T-cell (primary cell): ENCODE results near the gene MEAK7. TPM values are rescaled to one million over a fixed set of nuclear protein-coding genes. Genes with fewer than 3 reads are reported as not detected.
"Not testable (repeated sequence)": the region's sequence is repeated elsewhere in the genome, so short reads cannot be mapped to it uniquely, and the experiment has no call there.

Experiments
- ATAC-seq, 4 experiments: fragments of 200-7000 bp in 3 of 4; fragments of 150-1000 bp in 1 of 4; cut with Tn5 transposase; replicated peaks in 1 of 4; 1 replicate in 3 of 4; 2 replicates in 1 of 4; pipeline ENCODE4 v1.10.0; 2021; ENCODE audit warnings: moderate library complexity in 3 of 4, mild to moderate bottlenecking in 2 of 4, moderate number of reproducible peaks in 1 of 4
- CTCF ChIA-PET, 2 donors: fragments of 300-600 bp; sonication (Branson Sonifier 250); formaldehyde crosslinking; loops; one replicate each; lab custom pipeline; 2022; ENCODE audit warnings: antibody characterized with exemption in 2 of 2; lab: Charles Lee
- POLR2A ChIA-PET, 2 donors: fragments of 300-600 bp; sonication (Branson Sonifier 250); formaldehyde crosslinking; loops; one replicate each; lab custom pipeline; 2022; ENCODE audit warnings: antibody characterized with exemption in 2 of 2; lab: Charles Lee
- DNase-seq, 35 experiments: peaks; one replicate each; pipeline versions ENCODE4 v3.0.0 to v3.0.0-alpha.2; 2013 to 2023
- H3K27ac ChIP-seq: one replicate; pipeline ENCODE4 v1.5.1; 2013; ENCODE audit warnings: low read length
- H3K27me3 ChIP-seq, 2 experiments: replicated peaks in 1 of 2; 1 replicate in 1 of 2; 2 replicates in 1 of 2; pipeline versions ENCODE4 v1.6.1 to v1.7.0; 2013; ENCODE audit warnings: low read length in 1 of 2, mixed read lengths in 1 of 2; ENCODE audit not compliant: control insufficient read depth in 2 of 2, insufficient read depth in 2 of 2; ENCODE audit errors: extremely low read depth in 1 of 2
- H3K36me3 ChIP-seq, 2 donors: 1 replicate in 1 of 2; 2 replicates in 1 of 2; pipeline versions ENCODE4 v1.6.1 to v1.7.0; 2013; ENCODE audit warnings: low read length in 1 of 2; ENCODE audit not compliant: control insufficient read depth in 2 of 2, insufficient read depth in 1 of 2; ENCODE audit errors: extremely low read depth in 1 of 2
- H3K4me1 ChIP-seq, 2 experiments: 1 replicate in 1 of 2; 2 replicates in 1 of 2; pipeline versions ENCODE4 v1.6.1 to v1.7.0; 2013; ENCODE audit warnings: low read length in 2 of 2, mixed read lengths in 1 of 2; ENCODE audit not compliant: insufficient read depth in 2 of 2, control insufficient read depth in 1 of 2; ENCODE audit errors: extremely low read depth in 1 of 2
- H3K4me3 ChIP-seq, 2 donors: 1 replicate in 1 of 2; 2 replicates in 1 of 2; pipeline versions ENCODE4 v1.5.1 to v1.7.0; 2013; ENCODE audit warnings: mild to moderate bottlenecking in 2 of 2, low read length in 1 of 2, moderate library complexity in 1 of 2; ENCODE audit not compliant: control insufficient read depth in 1 of 2; ENCODE audit errors: extremely low read depth in 1 of 2
- H3K9me3 ChIP-seq: 2 replicates; pipeline ENCODE4 v1.7.0; 2013
- H3K27ac Mint-ChIP-seq, 2 donors: one replicate each; pipeline ENCODE4 v1.8.0; 2020 to 2021; ENCODE audit warnings: mild to moderate bottlenecking in 2 of 2, mixed read lengths in 2 of 2
- H3K27me3 Mint-ChIP-seq, 2 donors: one replicate each; pipeline ENCODE4 v1.8.0; 2021 to 2022; ENCODE audit warnings: mixed read lengths in 2 of 2
- H3K36me3 Mint-ChIP-seq: one replicate; pipeline ENCODE4 v1.8.0; 2021; ENCODE audit warnings: mixed read lengths
- H3K4me1 Mint-ChIP-seq, 3 donors: one replicate each; pipeline ENCODE4 v1.8.0; 2020 to 2022; ENCODE audit warnings: mixed read lengths in 3 of 3, mild to moderate bottlenecking in 1 of 3
- H3K4me3 Mint-ChIP-seq, 3 donors: one replicate each; pipeline ENCODE4 v1.8.0; 2020 to 2022; ENCODE audit warnings: mild to moderate bottlenecking in 3 of 3, mixed read lengths in 3 of 3, moderate library complexity in 3 of 3
- H3K9me3 Mint-ChIP-seq, 3 donors: one replicate each; pipeline ENCODE4 v1.8.0; 2020 to 2022; ENCODE audit warnings: mixed read lengths in 3 of 3
- WGBS: methylation state at CpG from one replicate; pipeline ENCODE4 v1.1.5; 2013; ENCODE audit warnings: missing lambda C conversion rate; ENCODE audit not compliant: insufficient coverage; 5-methylcytosine and 5-hydroxymethylcytosine counted together
- total RNA-seq, 35 experiments: library from RNA in 6 of 35; stranded (reverse) in 6 of 35; fragments of 120-200 nt in 1 of 35; gene quantifications; one replicate each; pipeline versions ENCODE4 v1.2.1 to v1.2.4 and lab custom pipeline; 2013 to 2026

Gene MEAK7
- total RNA-seq, 5 donors from 2014 or later (not counting 1 experiment from before 2014, with no cell fraction given), result 6.2 to 12.3 (median 10.2) TPM

DNA sequence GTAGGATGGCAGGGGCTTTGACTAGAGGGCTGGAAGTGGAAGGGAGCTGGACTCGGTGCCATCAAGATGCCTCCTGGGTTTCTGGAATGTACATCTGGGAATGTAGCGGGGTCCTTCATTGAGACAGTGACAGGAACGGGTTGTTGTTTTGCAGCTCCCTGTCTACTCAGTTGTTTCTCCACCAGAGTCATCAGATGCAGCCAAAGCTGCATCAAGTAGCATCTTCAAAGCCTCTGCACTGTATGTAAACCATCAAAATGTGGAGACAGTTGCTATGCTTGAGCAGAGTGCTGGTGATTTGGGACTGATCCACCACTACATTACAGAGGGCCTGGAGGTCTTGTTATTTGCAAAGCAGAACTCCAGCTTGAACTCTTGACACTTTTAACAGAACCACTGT lies 25.1 kb upstream of the MEAK7 start:
- 83% methylated on average over 1 of the region's 3 CpGs for WGBS
- POLR2A ChIA-PET, result no interaction called here
- peaks cover 0 to 6% of the 10 kb centered on the region in 2 donors for H3K36me3 ChIP-seq
- no peaks in the 10 kb centered on the region for H3K27me3 ChIP-seq
- Mint-ChIP-seq H3K9me3 (peaks cover 4 to 6% (median 6%) of the 10 kb centered on the region in 3 donors), H3K4me3 (no peak overlapping the region), H3K27me3 (no peaks in the 10 kb centered on the region), H3K36me3 (peaks cover 18% of the 10 kb centered on the region), H3K27ac (no peak overlapping the region), H3K4me1 (peaks cover 11 to 20% (median 12%) of the 10 kb centered on the region in 3 donors)
- no peaks in the 10 kb centered on the region for H3K9me3 ChIP-seq
- CTCF ChIA-PET, result interaction anchor here in 1 of 2 donors (0.6 kb wide), 1 partner anchor 397 kb away, joined by 3 read pairs; no protein-coding TSS in a partner anchor
- ATAC-seq (no peak), DNase-seq (no peak)
- H3K27ac ChIP-seq, result no peak overlapping the region
- H3K4me3 ChIP-seq, result no peak overlapping the region
- H3K4me1 ChIP-seq, result peaks cover 5 to 14% of the 10 kb centered on the region in 2 experiments

DNA sequence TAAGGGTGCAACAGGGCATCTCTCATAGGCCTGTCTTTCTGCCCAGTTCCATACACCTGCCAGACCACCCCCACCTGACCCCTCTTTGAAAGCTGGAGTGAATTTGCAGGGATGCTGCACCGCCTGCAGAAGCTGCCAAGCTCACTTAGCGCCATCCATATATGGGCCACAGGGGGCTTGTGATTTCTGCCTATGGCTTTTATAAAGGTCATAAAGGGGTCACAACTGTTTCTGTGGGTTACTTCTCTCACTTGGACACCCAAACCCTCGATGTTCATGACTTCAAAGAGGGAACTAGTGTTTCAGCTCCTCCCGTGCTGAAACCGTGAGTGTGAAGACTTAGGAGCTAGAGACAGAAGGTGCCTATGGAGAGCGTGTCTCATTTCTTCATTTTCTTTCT lies 23.9 kb upstream of the MEAK7 start:
- no peaks in the 10 kb centered on the region for H3K27me3 Mint-ChIP-seq
- no peak for ATAC-seq
- WGBS, result 92% methylated on average over 2 of the region's 6 CpGs
- no peak overlapping the region for H3K27ac ChIP-seq
- peaks cover 18% of the 10 kb centered on the region for H3K36me3 Mint-ChIP-seq
- ChIA-PET POLR2A (no interaction called here), CTCF (no interaction called here)
- H3K27ac Mint-ChIP-seq, result no peak overlapping the region
- H3K4me3 ChIP-seq, result no peak overlapping the region
- H3K4me1 ChIP-seq, result peaks cover 5 to 10% of the 10 kb centered on the region in 2 experiments
- DNase-seq, result no peak
- H3K9me3 ChIP-seq, result no peaks in the 10 kb centered on the region
- peaks cover 0 to 6% of the 10 kb centered on the region in 2 donors for H3K36me3 ChIP-seq
- no peaks in the 10 kb centered on the region for H3K27me3 ChIP-seq
- peaks cover 12 to 20% (median 14%) of the 10 kb centered on the region in 3 donors for H3K4me1 Mint-ChIP-seq
- H3K9me3 Mint-ChIP-seq, result peaks cover 4 to 6% (median 6%) of the 10 kb centered on the region in 3 donors
- no peak overlapping the region for H3K4me3 Mint-ChIP-seq

DNA sequence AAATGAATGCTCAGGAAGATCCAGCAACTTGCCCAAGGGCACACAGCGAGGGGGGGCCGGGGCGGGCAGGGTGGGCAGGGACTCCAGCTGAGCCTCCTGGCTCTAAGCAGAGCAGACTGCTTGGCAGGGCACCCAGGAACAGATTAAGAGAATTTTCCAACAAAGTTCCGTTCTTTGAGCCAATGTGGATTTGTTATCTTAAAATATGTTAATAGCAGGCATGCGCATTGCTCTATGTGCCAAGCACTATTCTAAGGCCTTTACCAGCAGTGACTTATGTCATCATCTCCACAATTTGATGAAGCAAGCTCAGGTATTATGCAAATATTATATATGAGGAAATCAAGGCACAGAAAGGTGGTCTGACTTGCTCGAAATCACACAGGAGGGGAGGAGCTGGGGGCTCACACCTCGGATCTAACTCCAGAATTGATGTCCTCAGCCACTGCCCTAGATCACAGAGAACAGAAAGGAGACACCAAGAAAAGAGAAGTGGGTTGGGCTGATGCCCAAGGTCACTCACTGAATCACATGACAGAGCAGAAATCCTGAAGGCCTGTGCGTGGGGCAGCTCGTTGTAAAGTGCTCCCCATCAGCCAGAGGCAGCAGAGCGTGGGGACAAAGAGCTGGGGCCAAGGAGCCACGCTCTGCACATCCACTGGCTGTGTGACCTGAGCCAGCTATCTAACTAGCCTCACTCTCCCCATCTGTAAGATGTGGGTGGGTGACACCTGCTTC lies 23.2 kb upstream of the MEAK7 start:
- H3K27ac ChIP-seq, result no peak overlapping the region
- Mint-ChIP-seq H3K4me3 (no peak overlapping the region), H3K4me1 (peaks cover 8 to 15% (median 10%) of the 10 kb centered on the region in 3 donors), H3K27ac (no peak overlapping the region), H3K9me3 (peaks cover 4 to 6% (median 6%) of the 10 kb centered on the region in 3 donors), H3K36me3 (peaks cover 18% of the 10 kb centered on the region), H3K27me3 (no peaks in the 10 kb centered on the region)
- no peaks in the 10 kb centered on the region for H3K27me3 ChIP-seq
- H3K4me3 ChIP-seq, result no peak overlapping the region
- H3K36me3 ChIP-seq, result peaks cover 0 to 6% of the 10 kb centered on the region in 2 donors
- ATAC-seq (no peak), DNase-seq (no peak)
- CTCF ChIA-PET, result interaction anchor here in 1 of 2 donors (0.5 kb wide), 1 partner anchor 134 kb away, joined by 5 read pairs; no protein-coding TSS in a partner anchor
- peaks cover 0 to 4% of the 10 kb centered on the region in 2 experiments for H3K4me1 ChIP-seq
- 87% methylated on average over 5 of the region's 11 CpGs for WGBS
- H3K9me3 ChIP-seq, result no peaks in the 10 kb centered on the region
- POLR2A ChIA-PET, result interaction anchor here in 1 of 2 donors (0.6 kb wide), 1 partner anchor 410 kb away, joined by 4 read pairs; no protein-coding TSS in a partner anchor

DNA sequence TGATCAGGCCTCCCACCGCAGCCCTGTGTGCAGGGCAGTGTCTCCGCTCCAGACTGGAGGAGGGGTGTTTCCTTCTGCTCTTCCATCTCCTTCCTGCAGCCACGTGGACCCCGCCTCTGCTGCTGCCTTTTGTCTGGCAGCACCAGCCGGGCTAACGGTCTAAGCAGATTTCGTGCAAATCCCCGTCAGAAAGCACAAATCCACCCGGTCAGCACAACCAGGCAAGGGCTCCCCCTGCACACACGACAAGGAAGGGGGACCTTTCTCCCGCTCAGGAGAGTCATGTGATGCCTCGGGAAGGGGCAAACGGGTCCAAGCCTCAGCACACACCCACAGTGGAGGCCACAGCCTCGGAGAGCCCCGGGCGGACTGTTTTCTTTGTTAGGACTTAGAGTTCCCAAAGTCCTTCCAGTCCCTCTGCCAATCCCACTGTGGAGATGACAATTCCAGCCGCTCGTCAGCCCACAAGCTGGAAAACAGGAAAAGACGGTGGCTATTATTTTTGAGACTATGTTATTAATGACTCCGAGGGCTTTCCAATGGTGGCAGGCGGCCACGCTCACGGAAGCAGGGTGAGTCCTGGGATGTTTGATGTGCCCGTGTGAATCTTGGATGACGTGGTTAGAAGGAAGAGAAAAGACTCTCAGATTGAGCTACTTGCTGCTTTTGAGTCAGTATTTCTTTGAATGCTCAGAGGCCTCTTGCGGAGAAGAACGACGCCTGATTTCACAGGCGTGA lies 22.5 kb upstream of the MEAK7 start:
- Histone ChIP-seq H3K4me1 (no peaks in the 10 kb centered on the region), H3K27me3 (no peaks in the 10 kb centered on the region), H3K9me3 (no peaks in the 10 kb centered on the region), H3K36me3 (peaks cover 0 to 6% of the 10 kb centered on the region in 2 donors), H3K27ac (no peak overlapping the region), H3K4me3 (no peak overlapping the region)
- ChIA-PET POLR2A (interaction anchor here in 1 of 2 donors (0.6 kb wide), 1 partner anchor 410 kb away, joined by 4 read pairs; no protein-coding TSS in a partner anchor), CTCF (no interaction called here)
- Mint-ChIP-seq H3K4me3 (no peak overlapping the region), H3K27ac (no peak overlapping the region), H3K36me3 (peaks cover 18% of the 10 kb centered on the region), H3K4me1 (peaks cover 2 to 8% (median 4%) of the 10 kb centered on the region in 3 donors), H3K27me3 (no peaks in the 10 kb centered on the region), H3K9me3 (peaks cover 4 to 6% (median 6%) of the 10 kb centered on the region in 3 donors)
- WGBS, result 77% methylated on average over 21 of the region's 29 CpGs
- DNase-seq, result no peak
- ATAC-seq, result no peak

DNA sequence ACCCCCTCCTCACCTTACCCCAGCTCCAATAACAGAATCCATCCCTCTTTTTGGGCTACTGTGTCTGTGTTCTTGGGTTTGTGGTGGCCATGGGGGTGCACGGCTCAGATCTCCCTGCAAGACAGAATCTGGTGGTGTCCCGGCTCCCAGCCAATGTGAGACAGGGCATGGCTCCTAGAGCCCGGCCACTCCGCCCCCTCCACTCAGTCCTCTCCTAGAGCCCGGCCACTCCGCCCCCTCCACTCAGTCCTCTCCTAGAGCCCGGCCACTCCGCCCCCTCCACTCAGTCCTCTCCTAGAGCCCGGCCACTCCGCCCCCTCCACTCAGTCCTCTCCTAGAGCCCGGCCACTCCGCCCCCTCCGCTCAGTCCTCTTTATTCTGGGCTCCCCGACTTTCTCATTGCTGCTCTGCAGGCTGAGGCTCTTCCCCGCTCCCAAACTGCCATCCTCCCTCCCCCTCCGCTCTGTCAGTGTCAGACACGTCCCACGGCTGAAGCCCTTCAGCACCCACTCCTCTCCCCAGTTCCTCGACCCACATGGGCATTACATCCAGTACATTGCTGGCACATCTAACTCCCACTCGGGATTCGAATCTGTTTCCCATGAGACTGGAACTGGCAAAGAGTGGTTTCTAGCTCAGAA lies 20.6 kb upstream of the MEAK7 start:
- not testable (repeated sequence) for DNase-seq, H3K27ac ChIP-seq, H3K27me3 ChIP-seq, ATAC-seq, H3K4me1 ChIP-seq, H3K9me3 Mint-ChIP-seq, H3K9me3 ChIP-seq, H3K4me3 Mint-ChIP-seq, H3K27ac Mint-ChIP-seq, H3K36me3 ChIP-seq, H3K27me3 Mint-ChIP-seq, H3K4me3 ChIP-seq
- Mint-ChIP-seq H3K4me1 (peaks cover 4 to 11% (median 7%) of the 10 kb centered on the region in 3 donors), H3K36me3 (peaks cover 13% of the 10 kb centered on the region)
- WGBS, result 95% methylated on average over 11 of the region's 21 CpGs
- ChIA-PET CTCF (interaction anchor here in 1 of 2 donors (1.2 kb wide), 1 partner anchor 98 kb away, joined by 3 read pairs; no protein-coding TSS in a partner anchor), POLR2A (interaction anchor here in 1 of 2 donors (0.6 kb wide), 1 partner anchor 125 kb away, joined by 4 read pairs; no protein-coding TSS in a partner anchor)
